BE2C (cell line): Measurements from ENCODE around the gene KIF16B.

Source experiments
- DNase-seq: peaks from one replicate; pipeline ENCODE4 v3.0.0-alpha.2; 2020
- H3K27me3 ChIP-seq: fragments of 250-450 bp; sonication (Bioruptor Pico); 2 replicates; pipeline ENCODE4 v1.5.1; 2020; ENCODE audit warnings: mild to moderate bottlenecking
- H3K36me3 ChIP-seq: fragments of 250-450 bp; sonication (Bioruptor Pico); 2 replicates; pipeline ENCODE4 v1.5.1; 2020; ENCODE audit warnings: mild to moderate bottlenecking
- H3K4me1 ChIP-seq: fragments of 250-450 bp; sonication (Bioruptor Pico); 2 replicates; pipeline ENCODE4 v1.5.1; 2020
- H3K4me3 ChIP-seq: 2 replicates; pipeline ENCODE4 v1.5.1; 2011; ENCODE audit warnings: low read depth, low read length
- H3K9me3 ChIP-seq: fragments of 250-450 bp; sonication (Bioruptor Pico); 2 replicates; pipeline ENCODE4 v1.5.1; 2020
- TF ChIP-seq, protein P1 (sequence below): IDR thresholded peaks from 2 replicates; pipeline ENCODE4 v1.5.1; 2012; ENCODE audit warnings: mild to moderate bottlenecking, low read depth, low read length

The KIF16B gene

DNA sequence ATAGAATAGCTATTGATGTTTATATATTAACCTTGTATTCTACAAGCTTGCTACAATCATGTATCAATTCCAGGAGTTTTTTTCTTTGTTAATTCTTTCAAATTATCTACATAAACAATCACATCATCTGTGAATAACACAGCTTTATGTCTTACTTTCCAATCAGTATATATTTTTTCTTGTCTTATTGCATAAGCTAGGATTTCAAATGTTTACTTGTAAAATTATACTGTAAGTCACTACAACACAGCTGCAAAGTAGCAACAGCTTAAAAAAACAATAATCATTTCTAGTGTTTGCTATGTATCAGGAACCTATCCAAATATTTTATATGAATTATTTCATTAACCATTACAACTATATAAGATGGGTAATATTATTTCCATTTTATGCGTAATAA is 270.4 kb downstream of the KIF16B start:
- TF ChIP-seq, protein P1, sequence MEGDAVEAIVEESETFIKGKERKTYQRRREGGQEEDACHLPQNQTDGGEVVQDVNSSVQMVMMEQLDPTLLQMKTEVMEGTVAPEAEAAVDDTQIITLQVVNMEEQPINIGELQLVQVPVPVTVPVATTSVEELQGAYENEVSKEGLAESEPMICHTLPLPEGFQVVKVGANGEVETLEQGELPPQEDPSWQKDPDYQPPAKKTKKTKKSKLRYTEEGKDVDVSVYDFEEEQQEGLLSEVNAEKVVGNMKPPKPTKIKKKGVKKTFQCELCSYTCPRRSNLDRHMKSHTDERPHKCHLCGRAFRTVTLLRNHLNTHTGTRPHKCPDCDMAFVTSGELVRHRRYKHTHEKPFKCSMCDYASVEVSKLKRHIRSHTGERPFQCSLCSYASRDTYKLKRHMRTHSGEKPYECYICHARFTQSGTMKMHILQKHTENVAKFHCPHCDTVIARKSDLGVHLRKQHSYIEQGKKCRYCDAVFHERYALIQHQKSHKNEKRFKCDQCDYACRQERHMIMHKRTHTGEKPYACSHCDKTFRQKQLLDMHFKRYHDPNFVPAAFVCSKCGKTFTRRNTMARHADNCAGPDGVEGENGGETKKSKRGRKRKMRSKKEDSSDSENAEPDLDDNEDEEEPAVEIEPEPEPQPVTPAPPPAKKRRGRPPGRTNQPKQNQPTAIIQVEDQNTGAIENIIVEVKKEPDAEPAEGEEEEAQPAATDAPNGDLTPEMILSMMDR: no peak
- no peak for DNase-seq

DNA sequence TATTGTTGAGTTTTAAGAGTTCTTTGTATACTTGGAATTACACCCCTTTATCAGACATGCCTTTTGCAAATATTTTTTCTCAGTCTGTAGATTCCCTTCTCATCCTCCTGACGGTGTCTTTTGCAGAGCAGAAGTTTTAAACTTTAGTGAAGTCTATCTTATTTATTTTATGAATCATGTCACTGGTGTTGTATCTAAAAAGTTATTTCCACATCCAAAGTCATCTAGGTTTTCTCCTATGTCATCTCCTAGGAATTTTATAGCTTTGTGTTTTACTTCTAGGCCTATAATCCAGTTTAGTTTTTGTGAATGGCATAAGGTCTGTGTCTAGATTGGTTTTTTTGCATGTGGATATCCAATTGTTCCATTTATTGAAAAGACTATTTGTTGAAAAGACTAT is 271.3 kb downstream of the KIF16B start:
- no peaks in the 10 kb centered on the region for H3K27me3 ChIP-seq
- H3K4me1 ChIP-seq: no peaks in the 10 kb centered on the region
- TF ChIP-seq, protein P1: no peak
- H3K36me3 ChIP-seq: no peaks in the 10 kb centered on the region
- H3K4me3 ChIP-seq: no peak overlapping the region
- DNase-seq: no peak
- no peaks in the 10 kb centered on the region; the same call in none of the 2 replicates for H3K9me3 ChIP-seq

More for the DNA sequence above, 270.4 kb downstream of the KIF16B start:
- Histone ChIP-seq H3K27me3 (no peaks in the 10 kb centered on the region), H3K4me1 (no peaks in the 10 kb centered on the region), H3K9me3 (no peaks in the 10 kb centered on the region; the same call in none of the 2 replicates), H3K4me3 (no peak overlapping the region), H3K36me3 (no peaks in the 10 kb centered on the region)

DNA sequence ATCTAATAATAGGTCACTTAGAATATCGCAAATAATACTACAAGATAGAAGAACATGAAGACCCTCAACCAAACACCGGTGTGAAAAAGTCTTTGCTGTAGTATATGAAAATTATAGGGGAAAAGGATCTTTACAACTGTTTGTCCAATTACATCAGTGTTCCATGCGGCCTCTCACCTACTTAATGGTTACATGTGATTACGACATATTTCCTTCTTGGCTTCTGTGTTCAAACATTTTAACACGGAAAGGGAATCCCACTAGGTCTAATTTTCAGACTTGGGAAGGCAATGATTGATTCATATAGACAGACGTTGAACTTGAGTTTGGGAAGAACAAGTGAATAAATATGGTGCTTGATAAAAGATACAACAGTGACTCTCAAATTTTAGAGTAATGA is 273.4 kb downstream of the KIF16B start:
- no peak for DNase-seq
- H3K36me3 ChIP-seq: no peaks in the 10 kb centered on the region
- TF ChIP-seq, protein P1: no peak

DNA sequence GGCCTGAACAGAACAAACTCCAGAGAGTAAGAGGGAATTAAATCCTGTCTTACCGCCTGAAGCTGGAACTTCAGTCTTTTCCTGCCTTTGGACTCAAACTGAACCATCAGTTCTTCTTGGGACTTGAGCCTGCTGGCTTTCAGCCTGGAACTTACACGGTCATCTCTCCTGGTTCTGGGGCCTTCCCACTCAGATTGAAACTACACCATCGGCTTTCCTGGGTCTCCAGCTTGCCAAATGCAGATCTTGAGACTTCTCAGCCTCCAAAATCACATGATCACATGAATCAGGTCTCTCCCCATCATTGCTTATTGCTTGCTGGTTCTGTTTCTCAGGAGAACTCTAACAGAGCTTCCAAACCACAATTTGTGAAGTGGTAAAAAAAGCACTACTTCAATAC is 276.3 kb downstream of the KIF16B start:
- TF ChIP-seq, protein P1: no peak
- no peak for DNase-seq
- Histone ChIP-seq H3K27me3 (no peaks in the 10 kb centered on the region), H3K36me3 (no peaks in the 10 kb centered on the region), H3K9me3 (no peaks in the 10 kb centered on the region; the same call in none of the 2 replicates), H3K4me1 (no peaks in the 10 kb centered on the region), H3K4me3 (no peak overlapping the region)

More for the DNA sequence above, 273.4 kb downstream of the KIF16B start:
- no peaks in the 10 kb centered on the region for H3K27me3 ChIP-seq
- H3K4me3 ChIP-seq: no peak overlapping the region
- no peaks in the 10 kb centered on the region; the same call in none of the 2 replicates for H3K9me3 ChIP-seq
- no peaks in the 10 kb centered on the region for H3K4me1 ChIP-seq

DNA sequence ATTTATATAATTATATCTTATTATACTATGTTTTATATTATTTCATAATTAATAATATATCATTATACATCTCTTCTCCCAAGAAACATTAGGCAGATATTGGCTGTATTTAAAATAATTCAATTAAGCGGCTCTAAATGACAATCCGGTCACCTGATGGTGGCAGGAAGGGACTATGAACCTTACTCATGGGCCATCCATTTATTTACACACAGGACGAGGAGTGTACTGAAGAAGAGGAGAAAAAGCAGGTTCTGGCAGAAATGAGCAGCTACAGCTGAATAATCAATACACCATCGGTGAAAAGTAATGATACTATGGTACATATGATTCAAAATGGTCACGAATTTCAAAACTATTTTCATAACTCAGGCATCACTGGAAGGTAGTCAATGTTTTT is 277.7 kb downstream of the KIF16B start:
- no peaks in the 10 kb centered on the region for H3K4me1 ChIP-seq
- no peaks in the 10 kb centered on the region for H3K27me3 ChIP-seq
- TF ChIP-seq, protein P1: no peak
- H3K9me3 ChIP-seq: no peaks in the 10 kb centered on the region
- H3K36me3 ChIP-seq: no peaks in the 10 kb centered on the region
- H3K4me3 ChIP-seq: no peak overlapping the region
- DNase-seq: no peak

DNA sequence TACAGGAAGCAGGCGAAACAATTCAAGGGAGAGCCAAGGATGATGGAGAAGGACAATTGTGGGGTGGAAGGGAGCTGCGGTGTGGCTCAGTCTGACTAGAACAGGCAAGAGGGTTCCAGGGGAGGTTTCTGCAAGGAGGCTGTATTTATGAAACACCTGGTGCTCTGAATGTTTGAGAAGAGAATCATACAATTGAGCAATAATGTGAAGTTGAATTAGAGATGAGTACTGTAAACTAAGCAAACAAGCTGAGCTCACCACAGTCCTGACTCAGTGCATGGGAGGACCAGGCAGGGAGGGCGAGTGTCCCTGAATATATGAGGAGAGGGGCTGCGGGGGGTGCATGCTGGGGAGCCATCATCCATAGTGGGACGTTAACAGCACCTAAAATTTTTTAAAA is 279.7 kb downstream of the KIF16B start:
- TF ChIP-seq, protein P1: no peak
- H3K27me3 ChIP-seq: no peaks in the 10 kb centered on the region
- no peaks in the 10 kb centered on the region for H3K36me3 ChIP-seq
- H3K4me1 ChIP-seq: no peaks in the 10 kb centered on the region
- H3K4me3 ChIP-seq: no peak overlapping the region
- no peak for DNase-seq
- no peaks in the 10 kb centered on the region for H3K9me3 ChIP-seq
